GM18511 (cell line): ENCODE data around the gene NTN1.

Experiments
- ATAC-seq: cut with Tn5 transposase; IDR thresholded peaks from one replicate; pipeline ENCODE4 v1.9.1; 2021; ENCODE audit warnings: mild to moderate bottlenecking, moderate library complexity; ENCODE audit not compliant: unreplicated experiment

NTN1 gene

DNA sequence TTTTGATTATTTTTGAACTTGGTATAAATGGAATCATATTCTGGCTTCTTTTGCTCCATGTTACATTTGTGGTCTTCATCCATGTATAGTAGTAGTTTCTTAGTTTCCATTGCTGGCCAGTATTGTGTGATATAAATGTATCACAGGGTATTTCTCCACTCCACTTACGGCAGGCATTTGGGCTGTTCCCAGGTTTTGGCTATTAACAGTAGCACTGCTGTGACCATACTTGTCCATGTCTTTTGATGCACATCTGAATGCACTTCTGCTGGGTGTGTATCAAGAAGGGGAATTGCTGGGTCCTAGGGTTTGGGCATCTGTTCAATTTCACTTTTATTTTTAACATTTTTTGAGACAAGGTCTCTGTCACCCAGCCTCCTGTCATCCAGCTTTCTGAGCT, 13.9 kb downstream of the NTN1 start:
- no peak for ATAC-seq

DNA sequence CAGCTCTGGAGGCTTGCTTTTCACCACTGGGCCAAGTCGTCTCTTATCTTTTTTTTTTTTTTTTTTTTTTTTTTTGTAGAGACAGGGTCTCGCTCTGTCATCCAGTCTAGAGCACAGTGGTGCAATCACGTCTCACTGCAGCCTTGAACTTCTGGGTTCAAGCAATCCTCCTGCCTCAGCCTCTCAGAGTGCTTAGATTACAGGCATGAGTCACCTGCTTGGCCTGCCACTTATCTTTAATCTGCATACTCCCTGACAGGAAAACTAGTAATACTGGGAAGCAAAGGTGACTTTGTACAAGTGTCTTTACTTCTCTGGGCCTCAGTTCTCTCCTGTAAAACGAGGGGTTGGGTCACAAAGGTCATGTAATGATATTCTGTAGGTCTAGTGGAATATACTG, 15.0 kb downstream of the NTN1 start:
- no peak for ATAC-seq

DNA sequence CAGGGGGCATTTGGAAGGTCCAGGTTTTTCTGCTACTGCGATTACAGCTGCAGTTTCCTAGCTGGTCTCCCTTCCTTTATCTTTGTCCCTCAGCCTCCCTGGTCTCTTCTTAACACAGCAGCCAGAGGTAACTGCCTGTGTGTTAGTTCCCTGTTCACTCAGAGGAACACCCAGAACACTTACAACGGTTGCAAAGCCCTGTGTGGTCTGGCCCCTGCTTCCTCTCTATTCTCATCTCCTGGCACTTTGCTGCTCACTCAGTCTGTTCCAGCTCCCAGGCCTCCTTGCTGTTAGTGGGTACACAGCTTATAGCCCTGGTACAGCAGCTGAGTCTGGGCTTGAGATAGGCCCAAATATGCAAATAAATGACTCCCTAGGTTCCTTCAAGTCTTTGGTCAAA, 16.4 kb downstream of the NTN1 start:
- no peak for ATAC-seq

DNA sequence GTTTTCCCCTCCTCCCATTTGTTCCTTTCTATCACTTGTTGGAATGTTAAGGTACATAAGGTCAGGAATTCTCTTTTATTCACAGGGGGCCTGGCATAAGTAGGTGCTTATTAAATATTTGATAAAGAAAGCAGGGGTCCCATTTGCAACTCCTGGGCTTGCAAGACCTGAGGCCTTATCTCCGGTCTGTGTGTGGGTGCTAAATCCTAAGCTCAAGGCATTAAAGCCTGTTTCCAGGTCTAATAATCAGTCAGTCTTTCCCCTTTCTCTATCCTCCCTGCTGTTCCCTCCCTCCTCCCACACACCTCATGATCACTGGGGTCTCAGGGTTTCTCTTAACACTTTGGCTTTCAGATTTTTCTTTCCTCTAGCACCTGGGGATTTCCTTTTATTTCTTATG, 17.1 kb downstream of the NTN1 start:
- no peak for ATAC-seq

DNA sequence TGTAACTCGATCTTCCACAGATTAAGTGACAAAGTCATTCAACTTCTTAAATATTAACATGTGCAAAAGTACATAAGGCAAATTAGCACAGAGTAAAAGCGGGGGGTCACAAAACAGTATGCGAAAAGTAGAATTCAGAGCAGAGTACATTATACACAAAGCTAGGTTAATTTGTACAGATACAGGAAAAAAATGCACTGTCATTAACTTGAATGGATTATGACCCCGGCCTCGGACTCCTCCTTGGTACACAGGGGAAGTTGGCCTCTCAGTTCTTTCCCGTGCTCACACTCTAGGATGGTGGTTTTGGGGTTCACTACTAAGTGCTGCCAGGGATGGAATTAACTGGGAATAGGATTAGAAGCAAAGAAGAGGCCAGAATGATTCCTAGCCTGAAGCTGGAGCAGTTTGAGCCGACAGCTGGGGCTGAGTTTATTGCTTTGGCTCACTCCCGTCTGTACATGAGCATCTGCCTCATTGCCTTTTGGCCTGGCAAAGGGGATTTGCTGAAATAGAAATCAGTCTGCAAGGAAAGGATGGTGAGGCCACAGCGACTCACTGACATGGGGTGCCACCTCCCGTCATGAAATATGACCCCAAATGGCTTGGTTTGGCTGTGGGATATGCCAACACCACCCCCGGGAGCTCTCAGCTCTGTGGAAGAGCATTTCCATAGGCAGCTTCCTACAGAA, 23.6 kb downstream of the NTN1 start:
- no peak for ATAC-seq

DNA sequence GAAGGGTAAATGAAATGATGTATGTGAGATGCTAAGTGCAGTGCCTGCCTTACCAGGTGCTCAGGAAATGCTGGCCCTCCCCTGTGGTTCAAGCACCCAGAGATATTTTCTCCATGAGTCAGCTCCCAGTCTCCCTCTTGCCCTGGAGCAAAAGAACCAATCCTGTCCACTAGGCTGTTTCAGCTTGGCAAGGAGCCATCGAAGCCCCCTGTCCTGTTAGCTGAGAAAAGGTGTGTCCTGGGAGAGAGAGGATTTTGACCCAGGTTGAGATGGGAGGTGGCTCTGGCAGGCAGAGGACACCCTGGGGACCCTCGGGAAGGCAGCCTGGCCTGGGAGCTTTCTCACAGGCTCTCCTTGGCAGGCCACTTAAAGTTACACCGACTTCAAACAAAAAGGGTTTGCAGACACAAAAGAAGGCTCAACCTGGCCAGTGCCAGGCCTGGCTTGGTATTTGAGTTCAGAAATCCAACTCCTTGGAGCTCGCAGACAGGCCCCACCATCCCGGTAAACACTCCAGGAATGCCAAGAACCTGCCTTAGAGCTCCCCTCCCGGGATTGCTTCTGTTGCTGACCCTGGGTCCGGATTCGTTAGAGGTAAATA, 29.6 kb downstream of the NTN1 start:
- ATAC-seq = no peak

DNA sequence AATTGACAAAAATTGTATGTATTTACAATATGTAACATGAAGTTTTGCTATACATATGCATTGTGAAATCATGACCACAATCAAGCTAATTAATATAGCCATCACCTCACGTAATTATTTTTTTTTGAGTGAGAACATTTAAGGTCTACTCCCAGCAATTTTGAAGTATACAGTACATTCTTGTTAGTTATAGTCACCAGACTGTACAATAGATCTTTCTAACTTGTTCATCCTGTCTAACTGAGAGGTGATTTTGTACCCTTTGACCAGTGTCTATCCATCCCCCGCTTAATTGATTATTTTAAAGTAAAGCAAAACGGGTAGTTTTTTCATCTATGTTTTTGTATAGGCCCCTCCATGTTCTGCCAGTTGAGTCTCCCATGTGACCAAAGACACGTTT, 30.3 kb downstream of the NTN1 start:
- no peak for ATAC-seq

DNA sequence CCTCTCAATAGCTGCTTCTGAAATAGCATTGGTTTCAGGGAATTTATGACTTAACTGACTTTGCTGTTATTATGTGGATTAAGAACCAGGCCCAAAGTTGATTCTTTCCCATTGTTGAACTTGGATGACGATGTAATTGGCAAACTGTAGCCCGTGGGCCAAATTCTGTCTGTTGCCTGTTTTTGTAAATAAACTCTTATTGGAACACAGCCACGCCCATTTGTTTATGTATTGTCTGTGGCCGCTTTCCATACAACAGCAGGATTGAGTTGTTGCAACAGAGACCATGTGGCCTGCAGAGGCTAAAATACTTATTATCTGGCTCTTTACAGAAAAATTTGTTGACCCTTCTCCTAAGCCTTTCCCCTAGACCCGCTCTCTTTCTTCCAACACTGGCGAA, 31.6 kb downstream of the NTN1 start:
- ATAC-seq = no peak

DNA sequence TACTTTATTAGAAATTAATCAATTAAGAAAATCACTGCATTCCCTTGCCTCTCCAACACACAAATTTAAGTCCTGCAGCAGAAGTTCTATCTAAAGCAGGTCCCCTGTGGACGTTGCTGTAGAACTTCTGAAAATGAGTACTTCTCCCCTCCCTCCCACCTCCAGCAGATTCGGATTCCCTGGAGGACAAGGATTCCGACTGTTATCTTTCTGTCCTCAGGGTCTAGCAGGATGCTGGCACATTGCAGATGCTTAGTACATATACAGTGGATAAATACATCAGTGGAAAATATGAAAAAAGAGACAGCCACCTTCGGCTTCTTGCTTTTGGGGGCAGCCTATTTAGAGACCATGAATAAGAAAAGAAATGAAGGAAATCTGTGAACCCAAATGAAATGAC, 32.1 kb downstream of the NTN1 start:
- no peak for ATAC-seq

DNA sequence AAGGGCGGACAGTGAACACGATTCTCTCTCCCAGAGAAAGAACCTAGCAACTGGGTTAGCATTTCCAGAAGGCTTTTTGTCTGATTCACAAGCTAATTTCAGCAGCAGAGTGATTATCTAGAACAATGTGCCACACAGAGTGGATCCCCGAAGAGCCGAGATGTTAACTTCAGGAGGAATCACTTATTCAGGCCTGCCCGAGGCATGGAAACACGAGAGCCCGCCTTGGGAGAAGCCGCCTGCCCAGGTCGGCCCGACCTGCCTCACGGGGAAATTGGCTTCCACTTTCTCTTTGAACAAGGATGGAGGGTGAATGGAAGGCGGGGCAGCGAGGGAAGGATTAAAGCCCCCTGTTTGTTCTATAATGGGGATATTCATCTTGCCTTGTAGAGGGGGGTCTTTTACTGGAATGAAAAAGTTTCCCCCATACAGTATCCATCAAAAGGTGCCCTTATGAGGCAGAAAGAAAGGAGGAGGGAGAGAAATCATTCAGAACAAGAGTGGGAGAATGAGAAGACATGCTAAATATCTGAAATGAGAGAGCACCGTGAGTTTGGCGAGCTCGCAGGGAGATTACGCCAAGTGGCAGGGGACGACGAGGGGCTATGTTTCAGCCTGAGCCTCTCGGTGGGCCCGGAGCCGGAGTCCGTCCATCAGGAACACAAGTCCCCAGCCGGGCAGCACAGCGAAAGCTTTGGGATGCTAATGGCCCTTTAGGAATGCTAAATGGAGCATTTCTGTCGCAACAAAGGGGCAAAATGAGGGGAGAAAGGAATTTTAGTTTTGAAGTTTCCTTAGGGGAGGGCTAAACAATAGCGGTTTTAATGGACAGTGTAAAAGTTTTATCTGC, 33.0 kb downstream of the NTN1 start:
- ATAC-seq = no peak

DNA sequence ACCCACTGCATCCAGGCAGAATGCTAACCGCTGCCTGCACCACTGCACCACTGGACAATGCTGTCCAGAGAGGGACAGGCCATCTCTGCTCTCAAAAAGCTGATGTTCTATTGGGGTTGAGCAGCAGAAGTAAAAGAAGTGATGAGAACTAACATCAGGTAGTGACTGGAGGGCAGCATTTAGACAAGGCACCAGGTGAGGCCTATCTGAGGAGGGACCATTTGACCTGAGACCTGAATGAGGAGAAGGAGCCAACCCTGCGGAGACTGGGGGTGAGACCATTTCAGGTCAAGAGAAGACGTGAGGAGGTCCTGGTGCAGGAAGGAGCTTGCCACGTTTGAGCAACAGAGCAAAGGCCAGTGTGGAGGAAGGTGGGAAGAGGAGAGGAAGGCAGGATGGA, 34.0 kb downstream of the NTN1 start:
- ATAC-seq = no peak

DNA sequence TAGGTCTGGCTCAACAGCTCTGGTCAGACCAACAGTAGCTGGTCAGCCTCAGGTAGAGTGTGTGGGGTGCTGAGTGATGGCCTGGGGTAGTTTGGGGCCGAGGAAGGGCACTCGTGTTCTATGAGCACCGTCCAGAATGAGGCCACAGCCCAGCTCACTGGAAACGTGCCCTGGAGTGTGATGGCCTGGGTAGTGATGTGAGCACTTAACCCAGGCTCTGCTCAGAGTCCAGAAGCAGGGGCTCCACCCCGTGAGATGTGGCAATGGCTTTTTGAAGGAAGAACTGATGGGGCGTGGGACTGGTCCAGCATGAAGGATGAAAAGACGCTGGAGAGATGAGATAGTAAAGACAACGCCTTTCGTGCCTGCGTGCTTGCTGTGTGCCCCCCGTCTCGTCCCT, 35.3 kb downstream of the NTN1 start:
- ATAC-seq = no peak

DNA sequence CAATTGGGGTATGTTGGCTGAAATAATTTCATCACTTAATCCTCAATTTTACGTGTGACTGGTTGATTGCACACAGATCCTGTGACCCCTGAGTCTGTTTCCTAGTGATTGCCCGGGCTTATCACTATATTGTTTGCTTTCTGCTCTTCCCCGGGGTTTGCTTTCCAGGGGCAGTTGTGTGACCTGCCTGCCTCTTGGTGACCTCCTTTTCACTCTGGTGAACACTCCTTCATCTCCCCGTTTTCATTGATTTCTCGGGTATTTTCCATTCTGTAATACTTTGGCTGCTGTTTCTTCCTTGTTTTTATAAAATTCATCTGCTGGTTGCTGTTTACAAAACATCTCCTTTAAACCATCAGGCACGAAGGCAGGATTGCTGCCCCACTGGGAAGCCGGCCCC, 36.0 kb downstream of the NTN1 start:
- ATAC-seq = no peak

DNA sequence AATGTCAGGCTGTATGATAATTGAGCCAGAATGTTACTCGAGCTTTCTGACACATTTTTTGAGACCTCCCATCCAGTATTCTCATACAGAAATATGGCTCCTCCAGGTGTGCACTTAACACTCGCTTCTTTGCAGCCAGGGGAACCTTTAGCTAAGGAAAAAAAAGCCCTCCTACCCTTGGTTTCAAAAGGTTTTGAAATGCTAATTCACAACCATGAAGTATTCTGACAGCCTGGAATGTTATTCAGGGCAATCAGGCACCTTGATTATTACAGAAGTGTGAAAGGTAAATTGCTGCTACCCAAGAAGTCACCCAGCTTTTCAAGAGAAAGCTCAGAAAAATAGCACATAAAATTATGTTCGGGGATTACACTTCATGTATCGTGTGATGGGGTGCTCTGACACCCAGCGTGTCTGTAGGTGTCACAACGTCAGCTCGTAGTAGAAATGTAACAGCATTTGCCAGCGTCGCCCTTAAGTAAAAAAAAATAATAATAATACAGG, 41.1 kb downstream of the NTN1 start:
- ATAC-seq = no peak

DNA sequence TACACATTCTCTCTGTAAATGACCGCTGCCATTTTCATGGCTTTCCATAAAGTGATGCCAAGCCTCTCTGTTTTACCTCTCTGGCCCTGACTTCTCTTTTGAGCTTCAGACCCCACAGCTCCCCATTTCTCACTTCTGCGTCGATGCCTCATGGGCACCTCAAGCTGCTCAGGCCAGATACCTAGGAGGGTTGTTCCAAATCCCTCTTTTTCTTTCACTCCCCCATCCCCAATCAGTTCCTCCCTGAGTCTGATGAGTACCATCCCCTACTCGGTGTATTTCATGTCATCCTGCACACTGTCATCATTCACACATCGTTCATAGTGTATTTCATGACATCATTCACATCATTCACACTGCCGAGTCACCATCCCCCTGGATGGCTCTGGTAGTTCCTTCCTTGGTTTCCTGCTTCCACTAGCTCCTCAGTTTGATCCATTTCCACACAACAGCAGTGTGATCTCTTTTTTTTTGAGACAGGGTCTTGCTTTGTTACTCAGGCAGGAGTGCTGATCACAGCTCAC, 43.1 kb downstream of the NTN1 start:
- ATAC-seq = no peak

DNA sequence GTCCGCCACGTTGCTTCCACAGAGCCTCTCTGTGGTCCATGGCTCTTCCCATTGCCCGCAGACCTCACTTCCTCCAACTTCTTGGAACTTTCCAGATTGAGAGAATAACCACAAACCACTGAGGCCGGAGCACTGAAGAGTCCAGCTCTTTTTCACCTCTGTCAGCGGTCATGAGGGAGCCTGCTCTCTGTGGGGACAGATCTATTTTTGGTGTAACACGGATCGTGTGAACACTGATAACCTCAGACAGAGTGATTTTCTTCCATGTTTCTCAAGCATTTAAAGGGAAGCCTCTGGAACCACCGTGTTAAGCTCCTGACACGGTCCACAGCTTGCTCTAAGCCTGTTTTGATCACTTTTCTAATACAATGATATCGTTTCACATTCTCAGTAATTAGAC, 49.7 kb downstream of the NTN1 start:
- no peak for ATAC-seq

DNA sequence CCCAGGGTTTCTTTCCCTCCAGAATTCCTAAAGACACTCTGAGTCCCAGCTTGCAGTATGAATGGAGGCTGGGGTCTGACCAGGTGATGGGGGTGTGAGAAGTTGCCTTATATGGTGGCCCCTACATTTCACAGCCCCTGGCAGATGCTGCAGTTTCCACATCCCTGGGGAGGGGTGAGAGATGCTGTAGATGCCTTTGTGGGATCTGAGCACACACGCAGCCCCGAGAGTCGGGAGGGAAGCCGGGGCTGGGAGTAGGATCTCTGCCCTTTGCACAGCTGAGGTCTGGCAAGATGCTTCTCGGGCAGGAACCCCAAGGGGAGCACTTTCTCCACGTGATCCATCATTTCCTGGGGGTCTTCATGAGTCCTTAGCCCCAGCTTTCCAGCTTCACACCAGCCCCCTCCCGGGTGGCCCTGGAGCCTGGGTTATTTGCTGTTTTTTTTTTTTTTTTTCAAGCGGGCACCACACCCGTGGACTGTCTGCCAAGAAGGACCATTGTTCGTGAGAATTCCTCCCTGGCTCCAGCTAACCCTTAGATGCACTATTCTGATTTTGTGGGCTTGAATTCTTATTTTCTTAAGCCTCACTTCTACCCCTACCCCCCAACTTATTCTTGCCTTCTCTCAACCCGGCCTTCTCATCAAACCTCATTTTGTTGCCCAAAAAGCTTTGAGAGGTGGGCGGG, 50.6 kb downstream of the NTN1 start:
- ATAC-seq = no peak

DNA sequence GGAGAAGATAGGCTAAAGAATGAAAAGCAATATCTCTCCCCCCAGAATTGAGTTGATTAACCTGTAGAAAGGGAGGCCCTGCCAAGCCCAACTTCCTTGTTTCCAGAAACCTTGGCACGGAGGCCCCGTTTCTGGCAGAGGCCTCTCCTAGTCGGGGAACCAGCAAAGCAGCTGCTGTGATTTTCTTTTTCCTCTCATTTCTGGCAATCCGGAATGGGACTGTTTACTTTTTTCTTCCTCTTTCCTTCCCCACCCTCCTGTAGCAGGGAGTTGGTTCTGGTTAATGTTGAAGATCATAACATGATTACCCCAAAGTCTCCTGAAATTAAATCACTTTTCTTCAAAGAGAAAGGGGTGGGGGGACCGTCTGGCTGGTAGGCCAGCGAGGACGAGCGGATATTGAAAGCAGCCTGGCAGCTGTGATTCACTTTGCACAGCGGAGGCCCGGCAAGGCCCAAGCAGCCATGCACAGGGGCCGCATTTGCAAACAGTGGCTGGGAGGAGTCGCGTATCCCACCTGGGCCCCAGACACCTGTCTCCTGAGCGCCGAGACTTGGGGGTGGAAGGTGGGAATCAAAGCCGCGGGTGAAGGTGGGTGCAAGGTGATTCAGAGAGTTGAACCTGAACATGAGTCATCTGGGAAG, 51.5 kb downstream of the NTN1 start:
- ATAC-seq = no peak

DNA sequence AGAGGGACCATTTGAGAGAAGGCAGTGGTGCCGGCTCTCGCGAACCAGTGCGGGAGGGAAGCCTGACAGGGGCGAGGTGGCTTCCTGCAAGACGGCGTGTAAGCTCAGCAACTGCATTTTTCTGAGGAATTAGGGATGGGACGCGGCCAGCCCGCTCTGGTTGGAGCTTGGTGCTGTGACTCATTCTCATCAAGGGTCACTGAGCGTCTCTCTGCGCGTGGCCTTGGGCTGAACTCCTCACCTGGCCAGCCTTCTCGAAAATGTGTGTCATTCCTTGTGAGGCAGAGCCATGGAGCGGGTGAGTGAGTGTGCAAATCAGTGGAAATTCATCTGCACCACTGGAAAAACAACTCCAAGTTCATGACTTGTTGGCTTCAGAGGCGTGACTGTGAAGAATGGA, 52.8 kb downstream of the NTN1 start:
- no peak for ATAC-seq

DNA sequence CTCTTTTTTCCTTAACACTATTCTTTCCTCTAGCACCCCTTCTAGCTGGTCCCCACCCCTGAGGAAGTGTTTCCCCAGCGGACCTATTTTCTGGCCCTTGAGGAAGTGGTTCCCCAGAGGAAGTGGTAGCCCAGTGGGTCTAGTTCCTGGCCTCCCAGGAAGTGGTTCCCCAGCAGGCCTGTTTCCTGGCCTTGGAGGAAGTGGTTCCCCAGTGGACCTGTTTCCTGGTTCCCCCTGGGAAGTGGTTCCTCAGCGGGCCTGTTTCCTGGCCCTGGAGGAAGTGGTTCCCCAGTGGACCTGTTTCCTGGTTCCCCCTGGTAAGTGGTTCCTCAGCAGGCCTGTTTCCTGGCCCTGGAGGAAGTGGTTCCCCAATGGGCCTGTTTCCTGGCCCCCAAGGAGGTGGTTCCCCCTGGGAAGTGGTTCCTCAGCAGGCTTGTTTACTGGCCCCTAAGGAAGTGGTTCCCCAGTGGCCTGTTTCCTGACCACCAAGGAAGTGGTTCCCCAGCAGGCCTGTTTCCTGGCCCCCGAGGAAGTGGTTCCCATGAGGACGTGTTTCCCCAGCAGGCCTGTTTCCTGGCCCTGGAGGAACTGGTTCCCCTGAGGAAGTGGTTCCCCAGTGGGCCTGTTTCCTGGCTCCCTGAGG, 58.3 kb downstream of the NTN1 start:
- ATAC-seq = no peak
